ENCODE results near the gene ACOT12.

The ACOT12 gene

GRCh38 chr5:81286059-81286617 lies 107.8 kb downstream of the ACOT12 start:
- no peak for DNase-seq

- no peak for DNase-seq
Measured at GRCh38 chr5:81283976-81284375, 110.0 kb downstream of the ACOT12 start.

Data from fibroblast of skin of right quadriceps (primary cell).